Measurements from ENCODE around the gene ASTN2.

- TF ChIP-seq CTCF (IDR thresholded peaks at IDR 0.05) (no peak), POLR2A (IDR thresholded peaks at IDR 0.05) (no peak)
These were observed 605.2 kb downstream of the ASTN2 start for GRCh38 chr9:116809656-116810055.

Data from thyroid gland (tissue), 4 donors.